OCI-LY1 (cell line): Measurements from ENCODE around the gene GPX7.

Source experiments
- H2AFZ ChIP-seq: fragments of 200-600 bp; sonication (generic), shearing (Covaris generic); 2 replicates; pipeline ENCODE4 v1.6.0; 2014; ENCODE audit warnings: antibody characterized with exemption, mild to moderate bottlenecking, low read length
- H3F3A ChIP-seq: fragments of 200-600 bp; sonication (generic), shearing (Covaris generic); 2 replicates; pipeline ENCODE4 v1.6.0; 2014; ENCODE audit warnings: mild to moderate bottlenecking, antibody characterized with exemption, low read length, moderate library complexity; ENCODE audit not compliant: insufficient read depth
- H3K27ac ChIP-seq: fragments of 200-600 bp; sonication (generic); 2 replicates; pipeline ENCODE4 v1.5.1; 2014; ENCODE audit warnings: low read length, mixed run types, mild to moderate bottlenecking, low read depth; ENCODE audit not compliant: poor library complexity, severe bottlenecking
- H3K27me3 ChIP-seq: fragments of 200-600 bp; sonication (generic); 2 replicates; pipeline ENCODE4 v1.6.0; 2014; ENCODE audit warnings: antibody characterized with exemption, mild to moderate bottlenecking, low read length, moderate library complexity; ENCODE audit not compliant: insufficient read depth
- H3K36me3 ChIP-seq: fragments of 200-600 bp; sonication (generic); 2 replicates; pipeline ENCODE4 v1.6.1; 2014; ENCODE audit warnings: mild to moderate bottlenecking, antibody characterized with exemption, low read length, moderate library complexity, mixed read lengths; ENCODE audit not compliant: insufficient read depth
- H3K4me1 ChIP-seq: fragments of 200-600 bp; sonication (generic); 2 replicates; pipeline ENCODE4 v1.5.1; 2014; ENCODE audit warnings: mild to moderate bottlenecking, low read length, moderate library complexity; ENCODE audit not compliant: insufficient read depth, severe bottlenecking
- H3K4me2 ChIP-seq: fragments of 200-600 bp; sonication (generic), shearing (Covaris generic); 2 replicates; pipeline ENCODE4 v1.6.1; 2014; ENCODE audit warnings: low read length
- H3K4me3 ChIP-seq: fragments of 200-600 bp; sonication (generic); 2 replicates; pipeline ENCODE4 v1.5.1; 2014; ENCODE audit warnings: low read length, low read depth, mild to moderate bottlenecking, mixed read lengths; ENCODE audit not compliant: poor library complexity, severe bottlenecking
- H3K79me2 ChIP-seq: fragments of 200-600 bp; shearing (Covaris generic); 2 replicates; pipeline ENCODE4 v1.6.1; 2016; ENCODE audit warnings: mixed run types, low read length, mixed read lengths; ENCODE audit not compliant: insufficient read depth
- H3K9ac ChIP-seq: fragments of 200-600 bp; sonication (generic), shearing (Covaris generic); 2 replicates; pipeline ENCODE4 v1.6.1; 2014; ENCODE audit warnings: mild to moderate bottlenecking, low read length, mixed read lengths
- H3K9me2 ChIP-seq: fragments of 200-600 bp; sonication (generic), shearing (Covaris generic); 2 replicates; pipeline ENCODE4 v1.6.1; 2014; ENCODE audit warnings: low read depth, mild to moderate bottlenecking, low read length, mixed read lengths
- H3K9me3 ChIP-seq: fragments of 200-600 bp; shearing (Covaris generic); 2 replicates; pipeline ENCODE4 v1.6.1; 2014; ENCODE audit warnings: low read length, mixed read lengths
- H4K20me1 ChIP-seq: fragments of 200-600 bp; sonication (generic), shearing (Covaris generic); 2 replicates; pipeline ENCODE4 v1.6.0; 2016; ENCODE audit warnings: mild to moderate bottlenecking, low read length; ENCODE audit not compliant: insufficient read depth
- EZH2 ChIP-seq: fragments of 200-600 bp; sonication (generic), shearing (Covaris generic); IDR thresholded peaks from 2 replicates; pipeline ENCODE4 v1.8.0; 2017; ENCODE audit warnings: borderline replicate concordance, mixed run types, mild to moderate bottlenecking, antibody characterized with exemption, low read length, moderate library complexity, mixed read lengths
- TF ChIP-seq, protein P1 (sequence below): fragments of 200-600 bp; sonication (generic), shearing (Covaris generic); IDR thresholded peaks from 2 replicates; pipeline ENCODE4 v1.5.1; 2017; ENCODE audit warnings: mild to moderate bottlenecking, antibody characterized with exemption, low read length, moderate library complexity, mixed read lengths

GPX7 gene

DNA sequence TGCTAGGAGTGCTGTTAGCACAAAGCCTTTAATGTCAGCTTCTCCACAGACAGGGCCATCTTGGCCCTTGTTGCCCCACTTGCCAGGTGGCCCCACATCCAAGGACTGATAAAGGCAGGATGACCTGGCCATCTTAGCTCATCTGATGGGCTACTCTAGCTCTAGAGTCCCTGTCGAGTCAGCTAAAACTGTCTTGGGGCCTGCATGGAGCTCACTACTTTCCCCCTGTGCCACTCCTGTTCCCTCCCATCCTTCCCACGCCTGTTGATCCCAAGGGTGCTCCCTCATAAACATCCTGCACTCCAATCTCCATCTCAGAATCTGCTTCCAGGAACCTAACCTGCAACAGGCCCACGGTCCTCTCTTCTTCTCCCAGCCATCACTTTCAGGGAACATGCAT is 652 bp upstream of the GPX7 start:
- Histone ChIP-seq H3K9me2 (no peaks in the 10 kb centered on the region), H3K4me2 (peak overlapping the region; percentile 77), H3K27me3 (no peaks in the 10 kb centered on the region), H2AFZ (no peak overlapping the region), H3K9ac (peak overlapping the region; percentile 73; the same call in 1 of the 2 replicates), H3K4me1 (peaks cover 42% of the 10 kb centered on the region), H3F3A (no peaks in the 10 kb centered on the region), H3K9me3 (no peaks in the 10 kb centered on the region), H3K36me3 (peaks cover under 1% of the 10 kb centered on the region; the same call in 1 of the 2 replicates), H4K20me1 (no peaks in the 10 kb centered on the region), H3K79me2 (no peaks in the 10 kb centered on the region), H3K4me3 (peak overlapping the region; percentile 65), H3K27ac (no peak overlapping the region)
- TF ChIP-seq EZH2 = no peak
- TF ChIP-seq, protein P1, sequence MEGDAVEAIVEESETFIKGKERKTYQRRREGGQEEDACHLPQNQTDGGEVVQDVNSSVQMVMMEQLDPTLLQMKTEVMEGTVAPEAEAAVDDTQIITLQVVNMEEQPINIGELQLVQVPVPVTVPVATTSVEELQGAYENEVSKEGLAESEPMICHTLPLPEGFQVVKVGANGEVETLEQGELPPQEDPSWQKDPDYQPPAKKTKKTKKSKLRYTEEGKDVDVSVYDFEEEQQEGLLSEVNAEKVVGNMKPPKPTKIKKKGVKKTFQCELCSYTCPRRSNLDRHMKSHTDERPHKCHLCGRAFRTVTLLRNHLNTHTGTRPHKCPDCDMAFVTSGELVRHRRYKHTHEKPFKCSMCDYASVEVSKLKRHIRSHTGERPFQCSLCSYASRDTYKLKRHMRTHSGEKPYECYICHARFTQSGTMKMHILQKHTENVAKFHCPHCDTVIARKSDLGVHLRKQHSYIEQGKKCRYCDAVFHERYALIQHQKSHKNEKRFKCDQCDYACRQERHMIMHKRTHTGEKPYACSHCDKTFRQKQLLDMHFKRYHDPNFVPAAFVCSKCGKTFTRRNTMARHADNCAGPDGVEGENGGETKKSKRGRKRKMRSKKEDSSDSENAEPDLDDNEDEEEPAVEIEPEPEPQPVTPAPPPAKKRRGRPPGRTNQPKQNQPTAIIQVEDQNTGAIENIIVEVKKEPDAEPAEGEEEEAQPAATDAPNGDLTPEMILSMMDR = no peak

DNA sequence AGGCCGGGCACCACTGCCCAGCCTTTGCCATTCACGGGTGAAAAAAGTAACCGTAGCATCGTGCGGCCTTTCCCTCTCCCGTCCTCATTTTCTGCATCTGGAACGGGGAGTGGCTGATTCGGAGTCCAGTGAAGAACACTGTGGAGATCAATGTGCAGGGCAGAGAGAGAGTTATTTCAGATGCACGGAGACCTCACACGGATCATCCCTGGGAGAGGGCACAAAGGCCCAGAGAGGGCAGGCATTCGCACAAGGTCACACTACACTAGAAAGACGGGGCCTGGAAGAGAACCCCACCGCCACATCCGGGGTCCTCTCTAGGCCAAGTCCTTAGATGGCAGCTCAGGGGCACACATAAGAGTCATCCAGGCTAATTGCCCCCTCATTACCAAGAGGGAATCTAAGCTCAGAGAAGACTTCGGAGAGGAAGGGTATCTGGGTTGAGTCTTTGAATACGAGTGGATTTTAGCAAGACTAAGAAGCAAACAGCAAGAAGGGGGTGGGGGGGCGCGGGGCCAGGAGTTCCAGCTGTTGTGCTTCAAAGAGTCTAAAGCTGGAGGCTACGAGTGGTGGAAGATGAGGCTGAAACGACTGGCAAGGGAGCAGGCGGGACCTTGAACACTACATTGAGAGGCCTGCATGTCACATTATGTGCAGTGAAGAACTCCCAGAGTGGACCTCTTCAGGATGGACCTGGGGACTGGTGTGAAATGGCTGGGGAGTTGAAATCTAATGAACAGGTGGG is 857 bp downstream of the GPX7 start:
- H3K4me2 ChIP-seq = peak overlapping the region; percentile 77
- peak overlapping the region; percentile 73 for H3K9ac ChIP-seq
- H4K20me1 ChIP-seq = no peaks in the 10 kb centered on the region
- H3K9me3 ChIP-seq = no peaks in the 10 kb centered on the region
- no peaks in the 10 kb centered on the region for H3F3A ChIP-seq
- TF ChIP-seq EZH2 = no peak
- TF ChIP-seq, protein P1 = no peak
- H3K4me3 ChIP-seq = peak overlapping the region; percentile 65
- H3K79me2 ChIP-seq = no peaks in the 10 kb centered on the region
- peaks cover 13% of the 10 kb centered on the region; the same call in 1 of the 2 replicates for H3K36me3 ChIP-seq
- no peaks in the 10 kb centered on the region for H3K9me2 ChIP-seq
- peak overlapping the region; percentile 55 for H3K27ac ChIP-seq
- no peaks in the 10 kb centered on the region for H3K27me3 ChIP-seq
- H2AFZ ChIP-seq = no peak overlapping the region
- H3K4me1 ChIP-seq = peaks cover 42% of the 10 kb centered on the region

DNA sequence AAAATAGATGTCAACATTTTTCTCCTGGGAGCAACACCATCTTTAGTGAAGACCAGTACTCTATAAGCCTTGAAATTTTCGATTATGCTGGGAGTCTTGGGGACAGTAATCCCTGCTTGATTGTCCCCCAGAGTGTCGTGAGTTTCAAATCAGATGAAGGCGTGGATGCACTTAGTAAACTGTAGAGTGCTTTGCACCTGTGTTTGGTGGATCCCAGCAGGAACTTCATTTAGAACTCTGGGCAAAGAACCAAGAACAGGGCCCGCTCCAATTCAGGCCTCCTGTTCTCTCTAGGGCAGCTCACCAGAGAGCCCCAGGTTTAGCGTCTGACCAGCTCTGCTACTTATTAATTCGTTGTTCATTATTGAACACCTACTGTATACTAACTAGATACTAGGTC is 1.5 kb downstream of the GPX7 start:
- H4K20me1 ChIP-seq = no peaks in the 10 kb centered on the region
- H3K27ac ChIP-seq = peak overlapping the region; percentile 55
- no peaks in the 10 kb centered on the region for H3K9me3 ChIP-seq
- H3K4me2 ChIP-seq = peak overlapping the region; percentile 77
- H3K36me3 ChIP-seq = peaks cover 19% of the 10 kb centered on the region; the same call in 1 of the 2 replicates
- no peaks in the 10 kb centered on the region for H3K9me2 ChIP-seq
- peak overlapping the region; percentile 73; the same call in 1 of the 2 replicates for H3K9ac ChIP-seq
- H3F3A ChIP-seq = no peaks in the 10 kb centered on the region
- H2AFZ ChIP-seq = no peak overlapping the region
- H3K4me1 ChIP-seq = peaks cover 42% of the 10 kb centered on the region
- H3K4me3 ChIP-seq = peak overlapping the region; percentile 65
- H3K79me2 ChIP-seq = no peaks in the 10 kb centered on the region
- no peaks in the 10 kb centered on the region for H3K27me3 ChIP-seq
- TF ChIP-seq, protein P1 = no peak
- TF ChIP-seq EZH2 = no peak
